PC-3 (cell line): ENCODE data around the gene OR6K2.

ENCODE experiments used
- CTCF ChIP-seq: fragments of 300-600 bp; sonication (generic); conservative IDR thresholded peaks from 2 replicates; pipeline ENCODE4 v1.5.1; 2017; ENCODE audit warnings: antibody characterized with exemption, low read depth, mild to moderate bottlenecking, low read length
- EZH2 ChIP-seq: fragments of 300-600 bp; sonication (generic); IDR thresholded peaks from one replicate; pipeline ENCODE4 v1.6.1; 2017; ENCODE audit warnings: antibody characterized with exemption, mild to moderate bottlenecking, low read length; ENCODE audit not compliant: unreplicated experiment
- EZH2phosphoT487 ChIP-seq: fragments of 300-600 bp; sonication (generic); IDR thresholded peaks from 2 replicates; pipeline ENCODE4 v1.6.1; 2018; ENCODE audit warnings: mild to moderate bottlenecking, antibody characterized with exemption, low read length, borderline replicate concordance

- TF ChIP-seq CTCF (no peak), EZH2phosphoT487 (no peak), EZH2 (no peak)
Measured at GRCh38 chr1:158728510-158729225, 28.2 kb upstream of the OR6K2 start.
